CD4-positive, alpha-beta T cell treated with Interleukin-17A for 1 hour (primary cell): ENCODE results near the gene TSFM.

Source experiments
- DNase-seq: peaks from one replicate; pipeline ENCODE4 v3.0.0-alpha.2; 2020

The TSFM gene

GRCh38 chr12:57837864-57838562, 55.4 kb downstream of the TSFM start:
- DNase-seq, result peak; percentile 33

GRCh38 chr12:57838594-57839302, 56.2 kb downstream of the TSFM start:
- peak; percentile 52 for DNase-seq

GRCh38 chr12:57839996-57840395, 57.4 kb downstream of the TSFM start:
- DNase-seq, result no peak

GRCh38 chr12:57840726-57841125, 58.1 kb downstream of the TSFM start:
- no peak for DNase-seq

- no peak for DNase-seq
These were observed 58.9 kb downstream of the TSFM start for GRCh38 chr12:57841445-57841844.

GRCh38 chr12:57842342-57843294, 60.0 kb downstream of the TSFM start:
- no peak for DNase-seq

GRCh38 chr12:57844709-57845477, 62.3 kb downstream of the TSFM start:
- DNase-seq, result no peak

- DNase-seq, result peak; percentile 57
These were observed 63.1 kb downstream of the TSFM start for GRCh38 chr12:57845478-57846284.

GRCh38 chr12:57846285-57846576, 63.6 kb downstream of the TSFM start:
- no peak for DNase-seq

GRCh38 chr12:57846577-57847319, 64.2 kb downstream of the TSFM start, which contains the start of gene CTDSP2:
CTDSP2 (minus strand) TSS chr12:57846729; CDS start chr12:57846435, 294 bp downstream.
- peak; percentile 92 for DNase-seq
